ENCODE results near the gene OR2AG2. TPM values are rescaled to one million over a fixed set of nuclear protein-coding genes. Genes with fewer than 3 reads are reported as not detected.

OR2AG2 gene
- polyA plus RNA-seq, 1 donor from 2014 or later = not detected

DNA sequence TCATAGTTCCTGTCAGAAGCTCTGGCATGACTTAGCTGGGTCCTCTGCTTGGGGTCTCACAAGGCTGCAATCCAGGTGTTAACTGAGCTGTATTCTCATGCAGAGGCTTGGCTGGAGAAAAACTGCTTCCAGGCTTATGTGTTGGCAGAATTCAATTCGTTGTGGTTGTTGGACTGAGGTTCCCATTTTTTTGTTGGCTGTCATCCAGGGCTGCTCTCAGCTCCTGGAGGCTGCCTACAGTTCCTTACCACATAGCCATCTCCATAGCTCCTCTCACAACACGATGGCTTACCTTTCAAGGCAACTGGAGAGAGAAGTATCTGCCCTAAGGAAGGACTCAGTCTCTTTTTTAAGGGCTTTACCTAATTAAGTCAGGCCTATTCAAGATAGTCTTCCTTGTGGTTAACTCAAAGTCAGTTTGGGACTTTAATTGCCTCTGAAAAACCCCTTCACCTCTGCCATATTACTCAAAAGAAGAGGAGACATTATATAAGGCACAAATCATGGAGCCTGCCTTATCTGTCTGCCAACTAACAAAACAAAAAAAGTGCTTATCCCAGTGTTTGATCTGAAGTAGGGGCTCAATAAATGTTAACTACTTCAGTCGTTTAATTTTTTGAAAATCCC, 35.2 kb downstream of the OR2AG2 start:
- no peaks in the 10 kb centered on the region for H3K36me3 ChIP-seq (ENCODE audit: insufficient read depth, low read length)
- no peak overlapping the region for H3K4me2 ChIP-seq (ENCODE audit: low read length)
- no peak overlapping the region for H3K4me3 ChIP-seq (ENCODE audit: low read length)
- H3K9me3 ChIP-seq (ENCODE audit: low read length) = no peaks in the 10 kb centered on the region
- H3K79me2 ChIP-seq (replicated peaks; ENCODE audit: insufficient read depth, low read length) = no peaks in the 10 kb centered on the region
- no peak overlapping the region for H3K27ac ChIP-seq (ENCODE audit: low read length)
- no peaks in the 10 kb centered on the region for H3F3A ChIP-seq (ENCODE audit: insufficient read depth, low read length, poor library complexity, severe bottlenecking)
- no peak overlapping the region for H2AFZ ChIP-seq (ENCODE audit: low read depth, low read length)
- no peak overlapping the region for H3K9ac ChIP-seq (ENCODE audit: low read length)
- H3K27me3 ChIP-seq (ENCODE audit: insufficient read depth, low read depth, low read length) = no peaks in the 10 kb centered on the region
- no peaks in the 10 kb centered on the region for H4K20me1 ChIP-seq (ENCODE audit: insufficient read depth)
- TF ChIP-seq MXI1 (conservative IDR thresholded peaks at IDR 0.05; ENCODE audit: poor library complexity, severe bottlenecking) (no peak), EP300 (conservative IDR thresholded peaks at IDR 0.05; ENCODE audit: poor library complexity, severe bottlenecking) (no peak), SMC3 (conservative IDR thresholded peaks at IDR 0.05; ENCODE audit: poor library complexity) (no peak), RAD21 (conservative IDR thresholded peaks at IDR 0.05) (no peak), POLR2AphosphoS5 (IDR thresholded peaks at IDR 0.05) (no peak)
- TF ChIP-seq, protein P1, sequence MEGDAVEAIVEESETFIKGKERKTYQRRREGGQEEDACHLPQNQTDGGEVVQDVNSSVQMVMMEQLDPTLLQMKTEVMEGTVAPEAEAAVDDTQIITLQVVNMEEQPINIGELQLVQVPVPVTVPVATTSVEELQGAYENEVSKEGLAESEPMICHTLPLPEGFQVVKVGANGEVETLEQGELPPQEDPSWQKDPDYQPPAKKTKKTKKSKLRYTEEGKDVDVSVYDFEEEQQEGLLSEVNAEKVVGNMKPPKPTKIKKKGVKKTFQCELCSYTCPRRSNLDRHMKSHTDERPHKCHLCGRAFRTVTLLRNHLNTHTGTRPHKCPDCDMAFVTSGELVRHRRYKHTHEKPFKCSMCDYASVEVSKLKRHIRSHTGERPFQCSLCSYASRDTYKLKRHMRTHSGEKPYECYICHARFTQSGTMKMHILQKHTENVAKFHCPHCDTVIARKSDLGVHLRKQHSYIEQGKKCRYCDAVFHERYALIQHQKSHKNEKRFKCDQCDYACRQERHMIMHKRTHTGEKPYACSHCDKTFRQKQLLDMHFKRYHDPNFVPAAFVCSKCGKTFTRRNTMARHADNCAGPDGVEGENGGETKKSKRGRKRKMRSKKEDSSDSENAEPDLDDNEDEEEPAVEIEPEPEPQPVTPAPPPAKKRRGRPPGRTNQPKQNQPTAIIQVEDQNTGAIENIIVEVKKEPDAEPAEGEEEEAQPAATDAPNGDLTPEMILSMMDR (IDR thresholded peaks at IDR 0.05; ENCODE audit: poor library complexity, severe bottlenecking) = no peak
- no peaks in the 10 kb centered on the region for H3K9me2 ChIP-seq (ENCODE audit: insufficient read depth, low read length)

DNA sequence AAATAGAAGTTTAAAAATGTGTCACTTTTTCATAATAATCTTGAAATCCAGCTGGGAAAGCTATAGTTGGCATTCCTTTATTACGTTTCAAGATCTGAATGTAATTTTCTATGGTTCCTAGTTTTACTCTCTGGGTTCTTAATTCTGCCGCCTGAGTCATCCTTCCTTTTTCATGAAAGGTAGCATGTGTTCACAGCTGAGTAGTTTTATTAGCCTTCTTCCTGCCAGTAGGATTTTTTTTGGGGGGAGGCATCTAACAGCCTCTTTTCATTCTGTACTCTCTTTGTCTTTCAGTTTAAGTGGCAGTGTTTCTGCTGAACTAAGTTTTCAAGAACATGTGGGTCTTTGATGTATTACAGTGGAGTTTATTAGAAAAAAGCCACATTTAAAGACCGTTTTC, 36.5 kb downstream of the OR2AG2 start:
- no peak overlapping the region for H3K27ac ChIP-seq (ENCODE audit: low read length)
- no peaks in the 10 kb centered on the region for H4K20me1 ChIP-seq (ENCODE audit: insufficient read depth)
- H3F3A ChIP-seq (ENCODE audit: insufficient read depth, low read length, poor library complexity, severe bottlenecking) = no peaks in the 10 kb centered on the region
- no peaks in the 10 kb centered on the region for H3K27me3 ChIP-seq (ENCODE audit: insufficient read depth, low read depth, low read length)
- H3K4me3 ChIP-seq (ENCODE audit: low read length) = no peak overlapping the region
- no peaks in the 10 kb centered on the region for H3K9me3 ChIP-seq (ENCODE audit: low read length)
- no peaks in the 10 kb centered on the region for H3K9me2 ChIP-seq (ENCODE audit: insufficient read depth, low read length)
- TF ChIP-seq EZH2 (IDR thresholded peaks at IDR 0.05; ENCODE audit: borderline replicate concordance, insufficient read depth, low read length, poor library complexity, severe bottlenecking) = no peak
- TF ChIP-seq SMC3 (conservative IDR thresholded peaks at IDR 0.05; ENCODE audit: poor library complexity) = no peak
- TF ChIP-seq, protein P1 (IDR thresholded peaks at IDR 0.05; ENCODE audit: poor library complexity, severe bottlenecking) = no peak
- no peak for TF ChIP-seq RAD21 (conservative IDR thresholded peaks at IDR 0.05)
- TF ChIP-seq MXI1 (conservative IDR thresholded peaks at IDR 0.05; ENCODE audit: poor library complexity, severe bottlenecking) = no peak
- no peak for TF ChIP-seq EP300 (conservative IDR thresholded peaks at IDR 0.05; ENCODE audit: poor library complexity, severe bottlenecking)
- no peak for TF ChIP-seq TAF1 (IDR thresholded peaks at IDR 0.05; ENCODE audit: low read depth)
- TF ChIP-seq, protein P2, sequence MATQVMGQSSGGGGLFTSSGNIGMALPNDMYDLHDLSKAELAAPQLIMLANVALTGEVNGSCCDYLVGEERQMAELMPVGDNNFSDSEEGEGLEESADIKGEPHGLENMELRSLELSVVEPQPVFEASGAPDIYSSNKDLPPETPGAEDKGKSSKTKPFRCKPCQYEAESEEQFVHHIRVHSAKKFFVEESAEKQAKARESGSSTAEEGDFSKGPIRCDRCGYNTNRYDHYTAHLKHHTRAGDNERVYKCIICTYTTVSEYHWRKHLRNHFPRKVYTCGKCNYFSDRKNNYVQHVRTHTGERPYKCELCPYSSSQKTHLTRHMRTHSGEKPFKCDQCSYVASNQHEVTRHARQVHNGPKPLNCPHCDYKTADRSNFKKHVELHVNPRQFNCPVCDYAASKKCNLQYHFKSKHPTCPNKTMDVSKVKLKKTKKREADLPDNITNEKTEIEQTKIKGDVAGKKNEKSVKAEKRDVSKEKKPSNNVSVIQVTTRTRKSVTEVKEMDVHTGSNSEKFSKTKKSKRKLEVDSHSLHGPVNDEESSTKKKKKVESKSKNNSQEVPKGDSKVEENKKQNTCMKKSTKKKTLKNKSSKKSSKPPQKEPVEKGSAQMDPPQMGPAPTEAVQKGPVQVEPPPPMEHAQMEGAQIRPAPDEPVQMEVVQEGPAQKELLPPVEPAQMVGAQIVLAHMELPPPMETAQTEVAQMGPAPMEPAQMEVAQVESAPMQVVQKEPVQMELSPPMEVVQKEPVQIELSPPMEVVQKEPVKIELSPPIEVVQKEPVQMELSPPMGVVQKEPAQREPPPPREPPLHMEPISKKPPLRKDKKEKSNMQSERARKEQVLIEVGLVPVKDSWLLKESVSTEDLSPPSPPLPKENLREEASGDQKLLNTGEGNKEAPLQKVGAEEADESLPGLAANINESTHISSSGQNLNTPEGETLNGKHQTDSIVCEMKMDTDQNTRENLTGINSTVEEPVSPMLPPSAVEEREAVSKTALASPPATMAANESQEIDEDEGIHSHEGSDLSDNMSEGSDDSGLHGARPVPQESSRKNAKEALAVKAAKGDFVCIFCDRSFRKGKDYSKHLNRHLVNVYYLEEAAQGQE (IDR thresholded peaks at IDR 0.05; ENCODE audit: borderline replicate concordance) = no peak
- no peak for TF ChIP-seq POLR2AphosphoS5 (IDR thresholded peaks at IDR 0.05)
- H3K9ac ChIP-seq (ENCODE audit: low read length) = no peak overlapping the region
- H3K4me2 ChIP-seq (ENCODE audit: low read length) = no peak overlapping the region
- H2AFZ ChIP-seq (ENCODE audit: low read depth, low read length) = no peak overlapping the region
- H3K79me2 ChIP-seq (replicated peaks; ENCODE audit: insufficient read depth, low read length) = no peaks in the 10 kb centered on the region
- no peaks in the 10 kb centered on the region for H3K36me3 ChIP-seq (ENCODE audit: insufficient read depth, low read length)

Measured in neural cell (in vitro differentiated cells).